PFSK-1 (cell line): ENCODE measurements around the gene RAMAC.

Experiments used
- POLR2AphosphoS5 ChIP-seq: IDR thresholded peaks from 2 replicates; pipeline ENCODE4 v1.6.1; 2012; ENCODE audit warnings: low read depth, mild to moderate bottlenecking, control low read depth, low read length, moderate library complexity
- SIN3A ChIP-seq: IDR thresholded peaks from 2 replicates; pipeline ENCODE4 v1.6.1; 2012; ENCODE audit warnings: mild to moderate bottlenecking, low read length, moderate library complexity, borderline replicate concordance; ENCODE audit not compliant: insufficient read depth

DNA sequence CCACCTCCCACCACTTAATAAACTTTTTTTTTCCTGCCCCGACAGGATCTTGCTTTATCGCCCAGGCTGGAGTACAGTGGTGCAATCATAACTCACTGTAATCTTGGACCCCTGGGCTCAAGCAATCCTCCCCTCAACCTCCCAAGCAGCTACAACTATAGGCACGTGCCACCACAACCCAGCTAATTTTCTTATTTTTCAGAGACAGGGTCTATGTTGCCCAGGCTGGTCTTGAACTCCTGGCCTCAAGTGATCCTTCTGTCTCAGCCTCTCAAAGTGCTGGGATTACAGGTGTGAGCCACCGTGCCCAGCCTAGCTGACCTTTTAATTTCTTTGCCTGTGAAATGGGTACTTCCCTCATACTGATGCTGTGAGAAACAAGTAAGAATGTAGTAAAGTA, 29.4 kb downstream of the RAMAC start:
- TF ChIP-seq POLR2AphosphoS5, result no peak
- no peak for TF ChIP-seq SIN3A
